ENCODE measurements around the gene NEURL3. TPM values are rescaled to one million over a fixed set of nuclear protein-coding genes. Genes with fewer than 3 reads are reported as not detected.

NEURL3 gene
- total RNA-seq, 2 experiments from 2014 or later, result 0.48 to 0.57 TPM

DNA sequence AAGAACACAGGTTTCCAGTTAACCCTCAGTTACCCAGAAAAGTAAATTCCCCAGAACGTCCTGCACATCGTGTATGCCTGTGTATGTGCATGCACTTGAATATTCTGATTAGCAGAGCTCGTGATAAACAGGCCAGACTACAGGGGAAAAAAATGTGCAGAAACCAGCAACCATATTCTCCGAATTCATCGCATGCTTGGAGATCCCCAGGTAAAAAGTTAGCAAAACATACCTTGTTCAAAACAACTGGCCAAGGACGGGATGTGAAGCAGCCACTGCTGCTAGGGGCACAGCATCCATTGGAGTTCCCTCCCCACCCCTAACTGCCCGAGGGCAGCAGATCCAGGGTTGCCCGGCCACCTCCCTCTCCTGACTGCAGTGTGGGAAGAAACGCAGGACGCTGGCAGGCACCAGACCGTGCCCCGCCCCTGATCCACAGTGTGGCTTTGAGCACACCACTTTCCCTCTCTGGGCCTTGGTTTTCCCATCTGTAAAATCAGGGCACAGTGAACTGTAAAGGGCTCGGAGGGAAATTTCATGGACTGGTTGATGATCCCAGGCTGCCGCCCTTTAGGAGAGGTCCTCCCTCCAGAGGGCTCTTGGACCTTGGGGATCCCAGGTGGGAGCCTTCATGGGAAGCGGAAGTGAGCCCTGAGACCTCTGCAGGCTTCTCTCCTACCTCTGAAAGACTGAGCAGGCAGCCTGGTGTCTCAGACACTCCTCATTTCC, 19.5 kb upstream of the NEURL3 start:
- Mint-ChIP-seq H3K9me3 (no peaks in the 10 kb centered on the region), H3K4me3 (no peak overlapping the region), H3K4me1 (ENCODE audit: low read depth) (peaks cover 38% of the 10 kb centered on the region), H3K27me3 (ENCODE audit: low read depth) (no peaks in the 10 kb centered on the region), H3K27ac (peak overlapping the region; percentile 78), H3K36me3 (ENCODE audit: low read depth) (no peaks in the 10 kb centered on the region)
- DNase-seq, result no peak
- CTCF ChIA-PET, result interaction anchor here (2.0 to 7.9 kb wide), 3 partner anchors 14 to 16 kb away, joined by 6 to 71 read pairs (median 57); partner anchors contain the start of gene ARID5A
- intact Hi-C loops (cut with micrococcal nuclease), result loop anchor here (2.0 to 5.0 kb wide), 2 partner anchors 14 to 202 kb away; no protein-coding TSS in a partner anchor

DNA sequence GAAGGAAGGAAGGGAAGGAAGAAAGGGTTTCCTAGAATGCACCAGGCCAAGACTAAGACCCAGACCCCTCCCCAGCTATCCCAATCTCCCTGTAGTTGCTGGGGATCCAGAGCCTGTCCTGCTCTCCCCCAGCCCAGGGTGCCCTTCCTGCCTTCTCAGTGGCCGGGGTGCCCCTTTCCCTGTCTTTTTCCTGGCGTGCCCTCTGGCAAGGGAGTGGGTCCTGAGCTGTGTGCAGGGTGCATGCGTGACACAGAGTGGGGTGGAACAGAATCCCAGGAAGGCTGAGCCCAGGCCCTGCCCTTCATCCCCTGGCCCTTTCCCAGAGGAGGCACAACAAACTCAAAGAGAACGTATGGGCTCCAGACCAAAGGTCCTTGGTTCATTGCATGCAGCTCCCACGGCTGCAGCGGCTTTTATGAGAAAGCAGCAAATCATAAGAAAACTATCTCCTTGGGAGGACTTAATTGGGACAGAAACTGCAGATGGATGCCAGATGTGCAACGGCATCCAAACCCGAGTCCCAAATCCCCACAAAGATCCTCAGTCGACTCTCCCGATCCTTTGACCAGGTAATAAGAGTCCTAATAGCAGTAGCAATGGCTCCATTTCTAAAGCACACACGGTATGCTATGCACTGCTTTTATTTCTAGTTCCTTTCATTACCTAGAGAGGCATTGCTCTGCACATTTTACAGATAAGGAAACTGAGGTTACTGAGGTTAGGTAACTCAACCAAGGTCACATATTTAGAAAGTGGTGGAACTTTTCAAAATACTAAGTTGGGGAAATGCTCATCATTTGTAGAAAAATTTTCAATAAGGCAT, 18.7 kb upstream of the NEURL3 start:
- H3K36me3 Mint-ChIP-seq (ENCODE audit: low read depth), result no peaks in the 10 kb centered on the region
- no peak for DNase-seq
- no peaks in the 10 kb centered on the region for H3K27me3 Mint-ChIP-seq (ENCODE audit: low read depth)
- intact Hi-C loops (cut with micrococcal nuclease), result loop anchor here (2.0 kb wide), 1 partner anchor 15 kb away; no protein-coding TSS in a partner anchor
- CTCF ChIA-PET, result interaction anchor here (1.9 to 2.0 kb wide), 2 partner anchors 15 to 31 kb away, joined by 5 to 6 read pairs; no protein-coding TSS in a partner anchor
- no peaks in the 10 kb centered on the region for H3K9me3 Mint-ChIP-seq
- peak overlapping the region; percentile 78 for H3K27ac Mint-ChIP-seq
- no peak overlapping the region for H3K4me3 Mint-ChIP-seq
- peaks cover 30% of the 10 kb centered on the region for H3K4me1 Mint-ChIP-seq (ENCODE audit: low read depth)

DNA sequence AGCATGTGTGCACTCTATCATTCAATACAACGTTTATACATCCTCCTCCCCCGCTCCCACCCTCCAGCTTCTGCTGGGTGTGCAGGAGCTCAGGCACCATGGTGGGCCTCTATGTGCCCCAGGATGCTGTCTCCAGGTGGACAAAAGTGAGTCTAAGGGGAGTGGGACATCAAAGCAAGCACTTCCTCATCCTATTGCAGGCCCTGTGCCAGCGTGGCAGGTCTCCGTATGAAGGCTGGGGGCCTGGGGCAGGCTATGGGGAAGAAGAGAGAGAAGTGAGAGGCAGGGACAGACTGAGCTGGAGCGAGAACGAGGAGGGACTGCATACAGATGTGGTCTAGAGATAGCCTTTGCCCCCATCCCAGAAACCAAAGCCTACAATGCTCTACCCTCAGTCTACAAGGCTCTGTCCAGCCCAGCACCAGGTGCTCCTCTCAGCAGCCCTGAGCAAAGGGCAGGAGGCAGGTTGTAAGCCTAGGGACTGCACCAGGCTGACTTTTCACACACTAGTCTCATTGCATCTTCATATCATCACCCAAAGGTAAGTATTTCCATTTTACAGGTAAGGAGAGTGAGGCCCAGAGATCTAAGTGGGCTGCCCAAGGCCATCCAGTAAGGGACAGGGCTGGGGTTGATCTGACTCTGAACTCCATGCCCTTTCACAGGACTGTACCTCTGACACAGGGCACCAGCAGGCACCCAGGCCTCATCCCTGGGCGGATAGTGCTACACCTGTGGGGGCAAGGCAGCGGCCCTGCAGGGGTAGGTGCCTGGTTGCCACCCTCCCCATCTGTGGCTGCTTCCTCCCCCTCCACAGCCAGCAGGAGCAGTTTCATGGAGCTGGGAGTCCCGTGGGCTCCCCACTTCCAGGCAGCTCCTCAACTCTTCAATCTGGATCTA, 17.4 kb upstream of the NEURL3 start:
- Mint-ChIP-seq H3K4me3 (no peak overlapping the region), H3K27ac (no peak overlapping the region)
- intact Hi-C loops (cut with micrococcal nuclease), result no loop called here

DNA sequence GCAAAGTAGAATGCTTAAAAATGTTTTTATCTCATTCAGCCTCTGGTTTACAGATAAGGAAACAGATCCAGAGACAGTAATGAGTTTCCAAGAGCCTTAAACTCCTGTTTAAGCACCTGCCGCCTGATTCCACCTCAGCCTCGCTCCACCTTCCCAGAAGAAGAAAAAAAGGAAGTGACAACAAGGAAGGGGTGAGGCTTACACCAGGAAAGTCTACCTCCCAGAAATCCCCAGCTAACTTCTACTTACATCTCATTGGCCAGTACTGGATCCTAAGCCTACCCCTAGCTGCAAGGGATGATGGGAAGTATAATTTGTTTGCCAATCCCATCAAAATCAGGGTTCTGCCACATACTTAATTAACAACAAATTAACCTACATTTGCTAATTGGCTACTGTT, 16.1 kb upstream of the NEURL3 start:
- H3K9me3 Mint-ChIP-seq, result peaks cover 7% of the 10 kb centered on the region
- no peaks in the 10 kb centered on the region for H3K36me3 Mint-ChIP-seq (ENCODE audit: low read depth)
- intact Hi-C loops (cut with micrococcal nuclease), result no loop called here
- peaks cover 18% of the 10 kb centered on the region for H3K4me1 Mint-ChIP-seq (ENCODE audit: low read depth)
- no peaks in the 10 kb centered on the region for H3K27me3 Mint-ChIP-seq (ENCODE audit: low read depth)
- no peak for DNase-seq
- no peak overlapping the region for H3K4me3 Mint-ChIP-seq
- H3K27ac Mint-ChIP-seq, result no peak overlapping the region
- CTCF ChIA-PET, result interaction anchor here (1.4 kb wide), 2 partner anchors 10 to 11 kb away, joined by 3 to 4 read pairs; no protein-coding TSS in a partner anchor

More for the DNA sequence above, 17.4 kb upstream of the NEURL3 start:
- CTCF ChIA-PET, result interaction anchor here (1.4 to 2.0 kb wide), 4 partner anchors 12 to 32 kb away, joined by 3 to 6 read pairs (median 4); no protein-coding TSS in a partner anchor
- Mint-ChIP-seq H3K9me3 (no peaks in the 10 kb centered on the region), H3K4me1 (ENCODE audit: low read depth) (peaks cover 24% of the 10 kb centered on the region), H3K27me3 (ENCODE audit: low read depth) (no peaks in the 10 kb centered on the region), H3K36me3 (ENCODE audit: low read depth) (no peaks in the 10 kb centered on the region)
- no peak for DNase-seq

DNA sequence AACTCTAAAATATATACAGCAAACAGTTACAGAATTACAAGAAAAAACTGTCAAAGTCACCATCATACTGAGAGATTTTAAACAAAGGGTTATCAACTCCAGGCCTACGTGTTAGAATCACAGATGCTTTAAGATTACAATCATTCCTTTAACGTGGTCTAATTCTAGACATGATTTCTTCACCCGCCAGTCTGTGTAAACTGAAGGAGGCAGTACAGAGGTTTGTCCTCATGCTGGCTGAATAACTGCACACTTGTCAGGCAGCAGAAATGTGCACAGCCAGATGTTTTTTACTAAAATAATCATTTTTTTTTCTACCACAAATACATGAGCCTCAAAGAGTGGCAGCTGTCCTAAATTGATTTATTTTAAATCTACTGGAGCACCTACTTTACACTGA, 15.5 kb upstream of the NEURL3 start:
- Mint-ChIP-seq H3K27me3 (ENCODE audit: low read depth) (no peaks in the 10 kb centered on the region), H3K9me3 (peaks cover 7% of the 10 kb centered on the region), H3K27ac (no peak overlapping the region), H3K4me3 (no peak overlapping the region), H3K36me3 (ENCODE audit: low read depth) (no peaks in the 10 kb centered on the region), H3K4me1 (ENCODE audit: low read depth) (peaks cover 16% of the 10 kb centered on the region)
- CTCF ChIA-PET, result interaction anchor here (1.4 kb wide), 2 partner anchors 10 to 11 kb away, joined by 3 to 4 read pairs; no protein-coding TSS in a partner anchor
- intact Hi-C loops (cut with micrococcal nuclease), result no loop called here
- no peak for DNase-seq

DNA sequence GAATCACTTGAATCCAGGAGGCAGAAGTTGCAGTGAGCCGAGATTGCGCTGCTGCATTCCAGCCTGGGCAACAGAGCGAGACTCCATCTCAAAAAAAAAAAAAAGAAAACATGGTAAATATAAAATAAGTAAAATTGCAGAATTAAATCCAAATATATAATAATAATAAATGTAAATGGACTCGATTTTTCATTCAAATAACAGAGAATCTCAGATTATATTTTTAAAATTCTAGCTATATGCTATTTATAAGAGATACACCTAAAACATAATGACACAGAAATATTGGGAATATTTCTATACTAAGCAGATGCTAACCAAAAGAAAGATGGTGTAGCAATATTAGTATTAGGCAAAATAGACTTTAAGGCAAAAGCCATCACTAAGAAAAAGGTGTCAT, 15.1 kb upstream of the NEURL3 start:
- DNase-seq, result no peak
- Mint-ChIP-seq H3K4me1 (ENCODE audit: low read depth) (peaks cover 16% of the 10 kb centered on the region), H3K27me3 (ENCODE audit: low read depth) (no peaks in the 10 kb centered on the region), H3K4me3 (no peak overlapping the region), H3K9me3 (peaks cover 7% of the 10 kb centered on the region), H3K27ac (no peak overlapping the region), H3K36me3 (ENCODE audit: low read depth) (no peaks in the 10 kb centered on the region)
- intact Hi-C loops (cut with micrococcal nuclease), result no loop called here
- CTCF ChIA-PET, result interaction anchor here (0.7 to 2.6 kb wide), 2 partner anchors 11 to 97 kb away, joined by 5 to 11 read pairs; no protein-coding TSS in a partner anchor

DNA sequence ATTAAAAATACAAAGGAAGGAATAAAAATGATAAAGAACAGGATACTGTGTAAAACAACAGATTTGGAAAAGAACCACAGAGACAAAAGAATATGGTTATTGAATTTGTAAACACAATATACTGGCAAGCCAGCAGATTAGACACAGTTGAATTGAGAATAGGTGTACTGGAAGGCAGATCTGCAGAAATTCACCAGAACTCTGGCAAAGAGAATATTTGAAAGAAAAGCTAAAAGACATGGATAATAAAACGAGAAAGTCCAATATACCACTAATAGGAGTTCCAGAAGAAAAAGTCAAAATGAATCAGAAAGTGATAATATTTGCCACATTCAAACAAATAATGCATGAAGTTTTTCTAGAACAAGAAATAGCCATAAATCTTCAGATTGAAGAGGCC, 11.9 kb upstream of the NEURL3 start:
- Mint-ChIP-seq H3K4me3 (no peak overlapping the region), H3K9me3 (peaks cover 7% of the 10 kb centered on the region), H3K27me3 (ENCODE audit: low read depth) (no peaks in the 10 kb centered on the region), H3K27ac (no peak overlapping the region), H3K4me1 (ENCODE audit: low read depth) (peaks cover 5% of the 10 kb centered on the region), H3K36me3 (ENCODE audit: low read depth) (no peaks in the 10 kb centered on the region)
- no peak for DNase-seq
- CTCF ChIA-PET, result interaction anchor here (0.7 to 2.3 kb wide), 3 partner anchors 37 to 122 kb away, joined by 3 to 9 read pairs (median 3); no protein-coding TSS in a partner anchor
- intact Hi-C loops (cut with micrococcal nuclease), result no loop called here

DNA sequence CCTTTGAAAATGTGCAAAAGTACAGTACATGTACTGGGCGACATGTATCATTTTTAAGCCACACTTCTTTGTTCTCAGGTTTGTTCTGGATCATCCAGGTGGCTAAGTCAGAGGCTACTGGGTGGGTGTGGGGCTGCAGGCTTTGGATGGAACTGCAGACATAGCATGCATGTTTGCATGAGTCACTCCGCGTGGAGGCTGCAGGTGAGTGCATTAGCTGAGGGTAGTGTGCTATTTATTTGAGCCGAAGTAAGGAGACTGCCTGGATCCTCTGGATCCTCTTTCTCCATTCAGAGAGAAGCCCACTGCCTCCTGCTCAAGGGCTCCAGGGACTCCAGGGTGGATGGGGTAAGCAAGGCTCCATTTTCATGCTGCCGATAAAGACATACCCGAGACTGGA, 9.4 kb upstream of the NEURL3 start:
- intact Hi-C loops (cut with micrococcal nuclease), result no loop called here
- CTCF ChIA-PET, result interaction anchor here (0.7 to 2.3 kb wide), 2 partner anchors 39 to 107 kb away, joined by 3 to 9 read pairs; no protein-coding TSS in a partner anchor

DNA sequence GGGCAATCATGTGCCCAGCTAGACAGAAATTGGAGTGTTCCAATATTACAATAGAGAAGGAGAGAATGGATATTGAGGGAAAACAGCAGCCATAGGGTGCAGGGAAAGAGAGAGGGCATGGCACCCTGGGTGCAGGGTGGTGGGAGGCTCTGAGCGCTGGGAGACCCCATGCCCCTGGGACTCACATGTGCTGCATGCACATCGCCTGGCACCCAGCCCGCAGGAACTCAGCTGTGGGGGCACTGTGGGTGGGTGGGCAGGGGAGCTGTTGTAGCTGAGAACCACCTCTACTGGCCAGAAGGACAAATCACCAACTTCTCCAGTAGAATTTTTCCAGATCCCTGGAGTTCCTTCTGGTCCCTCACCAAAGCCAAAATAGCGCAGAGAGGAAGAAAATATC, 7.2 kb upstream of the NEURL3 start:
- H3K4me3 Mint-ChIP-seq, result no peak overlapping the region
- H3K36me3 Mint-ChIP-seq (ENCODE audit: low read depth), result no peaks in the 10 kb centered on the region
- peaks cover 15% of the 10 kb centered on the region for H3K4me1 Mint-ChIP-seq (ENCODE audit: low read depth)
- no peak overlapping the region for H3K27ac Mint-ChIP-seq
- H3K9me3 Mint-ChIP-seq, result peaks cover 7% of the 10 kb centered on the region
- peaks cover 8% of the 10 kb centered on the region for H3K27me3 Mint-ChIP-seq (ENCODE audit: low read depth)
- CTCF ChIA-PET, result interaction anchor here (1.0 to 9.6 kb wide), 4 partner anchors 16 to 105 kb away, joined by 3 to 195 read pairs (median 37); no protein-coding TSS in a partner anchor
- intact Hi-C loops (cut with micrococcal nuclease), result no loop called here
- no peak for DNase-seq

More for the DNA sequence above, 9.4 kb upstream of the NEURL3 start:
- peaks cover 2% of the 10 kb centered on the region for H3K27me3 Mint-ChIP-seq (ENCODE audit: low read depth)
- H3K9me3 Mint-ChIP-seq, result peaks cover 7% of the 10 kb centered on the region
- DNase-seq, result no peak
- no peak overlapping the region for H3K27ac Mint-ChIP-seq
- peaks cover 3% of the 10 kb centered on the region for H3K4me1 Mint-ChIP-seq (ENCODE audit: low read depth)
- H3K4me3 Mint-ChIP-seq, result no peak overlapping the region
- H3K36me3 Mint-ChIP-seq (ENCODE audit: low read depth), result no peaks in the 10 kb centered on the region

DNA sequence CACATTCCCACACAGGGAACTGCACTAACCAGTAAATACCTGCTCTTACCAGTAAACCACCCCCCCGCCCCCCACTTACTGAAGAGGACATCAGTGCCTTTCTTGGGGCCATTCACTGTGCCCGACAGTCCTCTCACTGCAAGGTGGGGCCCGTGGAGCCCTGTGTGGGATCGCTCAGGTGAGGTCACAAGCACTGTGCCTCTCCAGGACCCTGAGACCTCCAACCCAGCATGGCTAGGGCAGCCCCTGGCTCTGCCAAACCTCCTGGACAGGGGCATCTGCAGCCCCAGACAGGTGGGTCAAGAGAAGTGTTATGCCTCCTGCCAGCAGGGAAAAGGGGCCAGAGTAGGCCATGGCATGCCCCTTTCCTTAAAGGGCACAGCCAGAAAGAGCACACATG, 6.7 kb upstream of the NEURL3 start:
- no peaks in the 10 kb centered on the region for H3K36me3 Mint-ChIP-seq (ENCODE audit: low read depth)
- DNase-seq, result no peak
- intact Hi-C loops (cut with micrococcal nuclease), result no loop called here
- no peak overlapping the region for H3K27ac Mint-ChIP-seq
- H3K9me3 Mint-ChIP-seq, result peaks cover 3% of the 10 kb centered on the region
- H3K4me1 Mint-ChIP-seq (ENCODE audit: low read depth), result peaks cover 15% of the 10 kb centered on the region
- H3K4me3 Mint-ChIP-seq, result no peak overlapping the region
- H3K27me3 Mint-ChIP-seq (ENCODE audit: low read depth), result peaks cover 8% of the 10 kb centered on the region
- CTCF ChIA-PET, result interaction anchor here (1.0 to 9.6 kb wide), 6 partner anchors 17 to 104 kb away, joined by 3 to 195 read pairs (median 26); no protein-coding TSS in a partner anchor

DNA sequence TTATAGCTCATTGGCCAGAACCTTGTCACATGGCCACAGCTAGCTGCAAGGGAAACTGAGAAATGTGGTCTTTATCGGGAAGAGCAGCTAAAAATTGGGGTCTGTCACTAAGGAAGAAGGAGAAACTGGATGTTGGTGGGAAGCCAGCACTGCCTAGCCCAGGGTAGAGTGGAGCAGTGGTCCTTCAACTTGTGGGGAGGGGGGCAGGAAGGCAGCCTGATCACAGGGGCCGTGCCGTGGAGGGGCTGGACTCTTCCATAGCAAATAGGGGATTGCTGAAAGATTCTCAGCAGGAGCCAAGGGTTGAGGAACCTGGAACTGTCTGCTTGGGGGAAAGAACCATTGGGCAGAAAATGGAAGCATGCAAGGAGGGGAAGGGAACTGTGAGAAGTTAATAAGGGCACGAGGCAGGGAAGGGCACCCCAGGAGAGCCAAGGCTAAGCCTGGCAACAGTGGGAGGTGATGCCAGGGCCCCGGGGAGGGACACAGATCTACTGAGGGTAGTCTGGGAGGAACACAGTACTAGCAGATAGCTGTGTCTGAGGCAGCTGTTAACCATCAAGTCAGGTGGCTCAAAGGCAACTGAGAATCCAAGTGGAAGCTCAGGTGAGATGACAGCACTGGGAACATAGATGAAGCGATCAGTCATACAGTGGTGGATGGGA, 5.9 kb upstream of the NEURL3 start:
- intact Hi-C loops (cut with micrococcal nuclease), result no loop called here
- Mint-ChIP-seq H3K27ac (no peak overlapping the region), H3K27me3 (ENCODE audit: low read depth) (peaks cover 8% of the 10 kb centered on the region), H3K4me1 (ENCODE audit: low read depth) (peaks cover 15% of the 10 kb centered on the region), H3K9me3 (no peaks in the 10 kb centered on the region), H3K36me3 (ENCODE audit: low read depth) (no peaks in the 10 kb centered on the region), H3K4me3 (no peak overlapping the region)
- no peak for DNase-seq
- CTCF ChIA-PET, result interaction anchor here (0.6 to 9.6 kb wide), 17 partner anchors 8 to 384 kb away, joined by 3 to 195 read pairs (median 4); partner anchors contain the start of gene SNRNP200
